ENCODE results near the gene ZNF628. TPM values are rescaled to one million over a fixed set of nuclear protein-coding genes. Genes with fewer than 3 reads are reported as not detected.

The ZNF628 gene
- total RNA-seq, 1 experiment from 2014 or later, result 1.1 TPM

DNA sequence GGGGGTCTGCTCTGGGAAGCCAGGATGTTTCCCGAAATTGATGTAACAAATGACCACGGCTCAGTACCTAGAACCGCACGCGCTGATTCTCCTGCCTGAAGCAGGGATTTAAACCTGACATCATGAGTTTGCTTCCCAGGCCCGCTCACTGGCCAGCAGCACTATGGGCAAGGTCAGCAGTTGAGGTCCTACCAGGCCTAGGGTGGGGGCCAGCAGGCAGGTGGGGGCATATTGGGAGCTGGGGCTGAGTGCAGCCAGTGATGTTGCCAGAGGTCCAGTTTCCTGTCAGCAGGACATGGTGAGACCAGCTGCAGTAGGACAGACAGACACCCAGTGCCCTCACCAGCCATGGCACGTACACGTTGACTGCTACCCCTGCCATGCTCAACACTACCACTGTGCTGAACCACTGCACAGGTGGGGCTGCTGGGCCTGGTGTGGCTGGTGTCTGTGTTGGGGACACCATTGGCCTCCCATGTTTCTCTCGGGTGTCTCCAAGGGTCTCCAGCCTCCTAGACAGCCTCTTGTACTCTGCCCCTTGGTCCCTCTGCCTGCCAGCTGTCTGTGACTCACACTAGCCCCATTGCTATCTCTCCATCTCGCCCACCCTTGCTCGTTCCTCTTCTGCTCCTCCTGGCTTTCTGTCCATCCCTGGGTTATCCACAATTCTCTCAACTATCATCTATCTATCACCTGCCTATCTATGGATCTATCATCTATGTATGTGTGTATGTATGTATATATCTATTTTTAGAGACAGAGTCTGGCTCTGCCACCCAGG is 10.8 kb upstream of the ZNF628 start:
- Histone ChIP-seq H2AFZ (ENCODE audit: low read length) (no peak overlapping the region), H3K36me3 (ENCODE audit: insufficient read depth, low read length) (no peaks in the 10 kb centered on the region), H3K9me3 (ENCODE audit: low read length) (no peaks in the 10 kb centered on the region), H3K9ac (ENCODE audit: low read length) (no peak overlapping the region), H3K27ac (ENCODE audit: low read length) (no peak overlapping the region), H3K4me1 (ENCODE audit: low read length) (peaks cover 16% of the 10 kb centered on the region), H4K20me1 (ENCODE audit: insufficient read depth, low read depth, low read length) (no peaks in the 10 kb centered on the region), H3K4me3 (ENCODE audit: low read length) (no peak overlapping the region), H3K79me2 (ENCODE audit: low read length) (peaks cover 5% of the 10 kb centered on the region), H3K27me3 (ENCODE audit: low read length) (no peaks in the 10 kb centered on the region), H3K4me2 (ENCODE audit: low read depth, low read length, poor library complexity, severe bottlenecking) (no peak overlapping the region), H3K9me2 (replicated peaks; ENCODE audit: insufficient read depth, low read length) (no peaks in the 10 kb centered on the region)
- DNase-seq, result no peak

DNA sequence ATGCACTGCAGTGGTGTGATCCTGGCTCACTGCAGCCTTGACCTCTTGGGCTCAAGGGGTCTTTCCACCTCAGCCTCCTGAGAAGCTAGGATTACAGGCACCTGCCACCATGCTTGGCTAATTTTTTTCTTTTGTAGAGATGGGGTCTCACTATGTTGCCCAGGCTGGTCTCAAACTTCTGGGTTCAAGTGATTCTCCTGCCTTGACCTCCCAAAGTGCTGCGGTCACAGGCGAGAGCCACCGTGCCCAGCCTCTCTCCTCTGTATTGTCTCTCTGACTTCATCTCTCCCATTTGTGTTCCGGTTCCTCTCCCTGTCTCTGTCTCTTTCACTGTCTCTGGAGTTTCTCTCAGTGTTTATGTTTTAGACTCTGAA is 10.2 kb upstream of the ZNF628 start:
- no peak overlapping the region for H3K4me3 ChIP-seq (ENCODE audit: low read length)
- no peaks in the 10 kb centered on the region for H3K36me3 ChIP-seq (ENCODE audit: insufficient read depth, low read length)
- H3K27me3 ChIP-seq (ENCODE audit: low read length), result no peaks in the 10 kb centered on the region
- no peaks in the 10 kb centered on the region for H4K20me1 ChIP-seq (ENCODE audit: insufficient read depth, low read depth, low read length)
- H3K27ac ChIP-seq (ENCODE audit: low read length), result no peak overlapping the region
- H2AFZ ChIP-seq (ENCODE audit: low read length), result no peak overlapping the region
- no peak overlapping the region for H3K9ac ChIP-seq (ENCODE audit: low read length)
- H3K79me2 ChIP-seq (ENCODE audit: low read length), result peaks cover under 1% of the 10 kb centered on the region; the same call in 1 of the 2 replicates
- peaks cover 11% of the 10 kb centered on the region for H3K4me1 ChIP-seq (ENCODE audit: low read length)
- no peaks in the 10 kb centered on the region for H3K9me2 ChIP-seq (replicated peaks; ENCODE audit: insufficient read depth, low read length)
- no peak for DNase-seq
- no peak overlapping the region for H3K4me2 ChIP-seq (ENCODE audit: low read depth, low read length, poor library complexity, severe bottlenecking)
- H3K9me3 ChIP-seq (ENCODE audit: low read length), result no peaks in the 10 kb centered on the region

DNA sequence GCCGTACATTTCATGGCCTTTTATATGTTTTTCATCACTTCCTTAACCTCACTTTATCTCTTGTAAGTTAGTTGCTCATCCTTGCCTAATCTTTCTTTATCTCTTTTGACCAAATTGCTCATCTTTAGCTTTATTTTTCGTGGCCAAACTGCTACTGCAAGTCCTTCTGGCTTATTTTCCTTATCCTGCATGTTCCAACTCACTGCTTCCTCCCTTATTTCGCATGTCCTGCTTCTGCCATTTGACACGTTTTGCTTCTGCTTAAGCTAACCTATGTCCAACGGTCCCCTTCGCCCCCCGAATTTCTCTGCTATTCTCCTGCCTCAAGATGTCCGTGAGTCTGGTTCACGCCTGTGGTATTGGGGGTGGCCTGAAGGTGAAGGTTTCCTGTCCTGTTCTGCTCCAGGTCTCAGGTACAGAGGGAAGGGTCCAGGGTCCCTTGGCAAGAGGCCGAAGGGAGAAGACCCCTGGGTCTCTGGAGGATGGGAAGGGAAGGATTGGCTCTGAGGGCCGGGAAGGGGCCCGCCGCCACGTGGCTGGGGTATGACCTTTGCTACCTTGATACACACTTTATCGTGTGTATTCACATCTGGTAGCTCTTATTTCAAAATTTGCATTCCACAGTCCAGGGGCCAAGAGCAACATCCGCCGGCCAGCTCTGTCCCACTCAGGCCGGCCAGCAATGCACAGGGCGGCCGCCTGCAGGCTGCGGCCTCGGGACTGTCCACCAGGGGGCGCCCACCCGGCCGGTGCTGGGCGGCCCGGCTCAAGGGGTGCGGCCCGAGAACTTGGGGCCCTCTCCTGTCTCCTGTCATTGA is 9.0 kb upstream of the ZNF628 start:
- Histone ChIP-seq H3K27me3 (ENCODE audit: low read length) (no peaks in the 10 kb centered on the region), H3K9me2 (replicated peaks; ENCODE audit: insufficient read depth, low read length) (no peaks in the 10 kb centered on the region), H3K27ac (ENCODE audit: low read length) (no peak overlapping the region), H4K20me1 (ENCODE audit: insufficient read depth, low read depth, low read length) (no peaks in the 10 kb centered on the region), H2AFZ (ENCODE audit: low read length) (no peak overlapping the region), H3K4me1 (ENCODE audit: low read length) (peaks cover 3% of the 10 kb centered on the region), H3K9me3 (ENCODE audit: low read length) (no peaks in the 10 kb centered on the region), H3K9ac (ENCODE audit: low read length) (no peak overlapping the region), H3K79me2 (ENCODE audit: low read length) (no peaks in the 10 kb centered on the region), H3K4me3 (ENCODE audit: low read length) (no peak overlapping the region), H3K4me2 (ENCODE audit: low read depth, low read length, poor library complexity, severe bottlenecking) (no peak overlapping the region), H3K36me3 (ENCODE audit: insufficient read depth, low read length) (no peaks in the 10 kb centered on the region)
- DNase-seq, result peak; percentile 91

DNA sequence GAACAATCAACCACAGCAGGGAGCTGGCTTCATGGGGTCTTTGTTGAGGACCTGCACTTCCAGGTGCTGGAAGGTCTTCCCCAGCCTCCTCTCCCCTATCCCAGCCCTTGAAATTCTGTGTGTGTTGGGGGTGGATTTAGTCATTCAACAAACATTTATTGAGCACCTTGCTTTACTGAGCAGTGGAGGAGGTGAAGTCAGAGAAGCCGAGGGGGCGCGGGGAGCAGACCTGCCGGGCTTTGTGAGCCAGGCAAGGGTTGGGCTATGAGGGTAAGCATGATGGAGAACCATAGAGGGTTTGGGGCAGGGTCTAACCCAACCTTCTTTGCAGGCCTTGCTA is 8.4 kb upstream of the ZNF628 start:
- Histone ChIP-seq H3K9ac (ENCODE audit: low read length) (no peak overlapping the region), H4K20me1 (ENCODE audit: insufficient read depth, low read depth, low read length) (no peaks in the 10 kb centered on the region), H3K4me3 (ENCODE audit: low read length) (no peak overlapping the region), H3K79me2 (ENCODE audit: low read length) (no peaks in the 10 kb centered on the region), H3K4me2 (ENCODE audit: low read depth, low read length, poor library complexity, severe bottlenecking) (no peak overlapping the region), H3K4me1 (ENCODE audit: low read length) (peaks cover 3% of the 10 kb centered on the region), H2AFZ (ENCODE audit: low read length) (no peak overlapping the region), H3K27me3 (ENCODE audit: low read length) (no peaks in the 10 kb centered on the region), H3K36me3 (ENCODE audit: insufficient read depth, low read length) (no peaks in the 10 kb centered on the region), H3K9me2 (replicated peaks; ENCODE audit: insufficient read depth, low read length) (no peaks in the 10 kb centered on the region), H3K9me3 (ENCODE audit: low read length) (no peaks in the 10 kb centered on the region), H3K27ac (ENCODE audit: low read length) (no peak overlapping the region)
- no peak for DNase-seq

DNA sequence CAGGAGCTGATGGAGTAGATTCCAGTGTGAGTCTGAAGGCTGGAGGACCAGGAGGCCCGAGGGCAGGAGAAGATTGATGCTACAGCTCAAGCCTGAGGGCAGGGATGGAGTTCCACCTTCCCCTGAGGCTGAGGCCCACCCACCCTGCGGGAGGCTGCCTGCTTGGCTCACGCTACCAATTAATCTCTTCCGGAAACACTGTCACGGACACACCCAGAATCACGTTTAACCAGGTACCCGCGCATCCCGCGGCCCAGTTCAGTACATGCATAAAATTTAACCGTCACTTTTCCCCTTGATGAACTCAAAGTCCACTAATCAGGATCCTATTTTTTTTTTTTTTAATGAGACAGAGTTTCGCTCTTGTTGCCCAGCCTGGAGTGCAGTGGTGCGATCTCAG is 5.2 kb upstream of the ZNF628 start:
- H3K9me2 ChIP-seq (replicated peaks; ENCODE audit: insufficient read depth, low read length), result no peaks in the 10 kb centered on the region
- no peak overlapping the region for H3K9ac ChIP-seq (ENCODE audit: low read length)

DNA sequence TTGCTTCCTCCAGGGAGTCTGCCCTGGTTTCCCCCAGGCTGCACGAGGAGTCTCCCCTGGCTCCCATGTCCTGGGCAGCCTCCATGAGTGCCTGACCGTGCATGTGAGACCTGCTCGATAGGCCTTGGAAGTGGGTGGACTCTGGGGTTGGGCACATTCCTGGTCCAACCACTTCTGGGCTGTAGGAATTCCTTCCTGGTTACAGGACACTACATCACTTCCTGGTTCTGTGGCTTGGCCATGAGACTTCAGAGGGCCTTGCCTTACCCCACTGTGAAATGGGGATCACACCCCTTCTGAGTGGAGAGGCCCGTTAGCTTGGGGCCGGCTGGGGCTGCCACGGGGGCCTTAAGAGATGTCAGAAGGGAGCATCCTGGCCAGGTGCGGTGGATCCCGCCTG is 4.0 kb upstream of the ZNF628 start:
- H3K36me3 ChIP-seq (ENCODE audit: insufficient read depth, low read length), result no peaks in the 10 kb centered on the region
- no peaks in the 10 kb centered on the region for H4K20me1 ChIP-seq (ENCODE audit: insufficient read depth, low read depth, low read length)
- no peaks in the 10 kb centered on the region for H3K9me2 ChIP-seq (replicated peaks; ENCODE audit: insufficient read depth, low read length)
- peaks cover 11% of the 10 kb centered on the region for H3K4me1 ChIP-seq (ENCODE audit: low read length)
- no peaks in the 10 kb centered on the region for H3K9me3 ChIP-seq (ENCODE audit: low read length)
- no peaks in the 10 kb centered on the region for H3K79me2 ChIP-seq (ENCODE audit: low read length)
- no peak overlapping the region for H3K9ac ChIP-seq (ENCODE audit: low read length)
- H3K4me2 ChIP-seq (ENCODE audit: low read depth, low read length, poor library complexity, severe bottlenecking), result no peak overlapping the region
- no peak overlapping the region for H3K4me3 ChIP-seq (ENCODE audit: low read length)
- no peak for DNase-seq
- H3K27ac ChIP-seq (ENCODE audit: low read length), result no peak overlapping the region
- H2AFZ ChIP-seq (ENCODE audit: low read length), result no peak overlapping the region
- H3K27me3 ChIP-seq (ENCODE audit: low read length), result no peaks in the 10 kb centered on the region

More for the DNA sequence above, 5.2 kb upstream of the ZNF628 start:
- no peak overlapping the region for H2AFZ ChIP-seq (ENCODE audit: low read length)
- H3K4me1 ChIP-seq (ENCODE audit: low read length), result peaks cover 10% of the 10 kb centered on the region
- no peak overlapping the region for H3K27ac ChIP-seq (ENCODE audit: low read length)
- H3K9me3 ChIP-seq (ENCODE audit: low read length), result no peaks in the 10 kb centered on the region
- no peaks in the 10 kb centered on the region for H3K27me3 ChIP-seq (ENCODE audit: low read length)
- no peaks in the 10 kb centered on the region for H4K20me1 ChIP-seq (ENCODE audit: insufficient read depth, low read depth, low read length)
- H3K4me3 ChIP-seq (ENCODE audit: low read length), result no peak overlapping the region
- no peaks in the 10 kb centered on the region for H3K79me2 ChIP-seq (ENCODE audit: low read length)
- DNase-seq, result no peak
- no peak overlapping the region for H3K4me2 ChIP-seq (ENCODE audit: low read depth, low read length, poor library complexity, severe bottlenecking)
- no peaks in the 10 kb centered on the region for H3K36me3 ChIP-seq (ENCODE audit: insufficient read depth, low read length)

DNA sequence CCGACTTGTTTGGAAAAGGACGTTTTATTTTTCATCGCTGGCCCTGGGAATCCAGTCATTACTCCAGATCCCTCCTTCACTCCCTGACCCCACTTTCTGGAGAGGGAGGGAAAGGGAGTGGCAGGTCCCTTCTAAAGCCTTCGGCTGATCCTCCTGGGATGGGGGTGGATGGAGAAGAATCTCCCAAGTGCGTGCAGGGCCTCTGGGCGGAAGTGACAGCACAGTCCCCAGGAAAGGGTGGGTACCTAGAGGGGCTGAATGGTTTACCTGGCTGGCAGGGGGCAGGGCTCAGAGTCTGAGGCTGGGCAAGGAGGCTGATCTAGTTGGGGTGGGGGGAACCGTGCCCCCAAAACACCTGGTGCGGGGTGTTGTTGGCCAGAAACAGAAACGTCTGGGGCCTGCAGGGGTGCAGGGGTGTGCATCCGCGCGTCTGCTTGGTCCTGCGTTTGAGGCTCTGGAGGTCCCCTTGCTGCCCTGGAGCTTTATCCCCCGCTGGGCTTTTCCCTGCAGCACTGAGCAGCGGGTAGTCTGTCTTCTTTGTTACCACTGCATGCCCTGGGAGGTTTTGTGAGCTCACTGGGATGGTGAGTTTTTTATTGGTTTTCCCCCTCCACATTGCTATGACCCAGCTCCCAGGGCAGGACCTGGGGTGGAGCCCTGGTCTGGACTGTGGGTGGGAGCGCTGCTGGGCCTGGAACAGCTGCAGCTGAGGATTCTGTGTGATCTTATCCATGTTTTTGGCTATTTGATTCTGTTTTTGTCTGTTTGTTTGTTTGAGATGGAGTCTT is 3.0 kb upstream of the ZNF628 start:
- Histone ChIP-seq H3K9ac (ENCODE audit: low read length) (no peak overlapping the region), H2AFZ (ENCODE audit: low read length) (no peak overlapping the region), H3K4me1 (ENCODE audit: low read length) (peaks cover 17% of the 10 kb centered on the region), H3K27me3 (ENCODE audit: low read length) (no peaks in the 10 kb centered on the region), H4K20me1 (ENCODE audit: insufficient read depth, low read depth, low read length) (no peaks in the 10 kb centered on the region), H3K9me3 (ENCODE audit: low read length) (no peaks in the 10 kb centered on the region), H3K36me3 (ENCODE audit: insufficient read depth, low read length) (no peaks in the 10 kb centered on the region), H3K4me3 (ENCODE audit: low read length) (no peak overlapping the region), H3K79me2 (ENCODE audit: low read length) (peaks cover 9% of the 10 kb centered on the region), H3K27ac (ENCODE audit: low read length) (no peak overlapping the region), H3K9me2 (replicated peaks; ENCODE audit: insufficient read depth, low read length) (no peaks in the 10 kb centered on the region), H3K4me2 (ENCODE audit: low read depth, low read length, poor library complexity, severe bottlenecking) (no peak overlapping the region)
- no peak for DNase-seq
